CD4-positive, alpha-beta T cell treated with Interferon gamma for 1 hour (primary cell): ENCODE data around the gene VWA8.
"Not testable (repeated sequence)": the region's sequence is repeated elsewhere in the genome, so short reads cannot be mapped to it uniquely, and the experiment has no call there.

ENCODE experiments used
- DNase-seq: peaks from one replicate; pipeline ENCODE4 v3.0.0-alpha.2; 2020

The VWA8 gene

DNA sequence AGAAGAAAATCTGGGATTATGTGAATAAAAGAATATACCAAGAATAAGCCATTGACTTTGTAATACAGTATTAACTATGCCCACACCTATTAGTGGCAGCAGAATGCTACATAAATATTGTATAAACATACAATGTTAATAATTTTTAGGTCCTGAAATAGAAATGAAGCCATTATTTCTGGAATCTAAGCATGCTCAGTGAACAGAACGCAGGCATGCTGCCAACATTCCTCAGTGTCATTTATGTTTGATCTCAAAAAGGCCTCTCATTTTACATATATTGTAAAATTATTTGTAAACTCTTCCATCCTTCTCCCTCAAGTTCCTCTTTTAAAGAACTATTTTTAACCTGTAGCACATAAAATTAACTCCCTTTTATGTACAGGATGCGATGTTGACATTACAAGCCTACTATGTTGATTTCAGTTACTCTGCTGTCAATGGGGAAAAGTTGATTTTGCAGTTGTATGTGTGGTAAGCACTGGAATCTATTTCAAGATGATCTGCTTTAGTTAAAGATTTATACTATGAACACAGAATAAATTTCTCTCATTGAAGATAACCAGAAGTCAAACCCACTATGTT lies 118.8 kb downstream of the VWA8 start:
- no peak for DNase-seq

DNA sequence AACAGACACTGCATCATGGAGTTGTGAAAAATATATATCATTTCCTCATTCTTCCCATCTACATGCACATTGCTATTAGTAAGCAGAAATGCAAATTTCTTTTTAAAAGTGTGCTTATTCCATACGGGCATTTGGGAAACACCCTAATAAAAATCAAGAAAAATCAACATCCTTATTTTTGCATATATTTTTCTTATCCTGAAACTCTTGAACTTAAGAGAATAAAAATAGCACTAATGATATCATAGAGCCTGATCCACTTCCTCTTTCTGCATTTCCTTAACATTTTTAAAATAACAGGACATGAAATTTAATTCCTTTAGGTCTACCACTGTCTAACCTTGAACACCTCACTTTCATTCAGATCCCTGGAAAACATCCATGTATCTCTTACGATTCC lies 123.3 kb downstream of the VWA8 start:
- DNase-seq, result no peak

- no peak for DNase-seq
Measured at GRCh38 chr13:41835871-41836270, 125.0 kb downstream of the VWA8 start.

- DNase-seq, result not testable (repeated sequence)
Measured at GRCh38 chr13:41834697-41835096, 126.2 kb downstream of the VWA8 start.

- no peak for DNase-seq
Measured at GRCh38 chr13:41833831-41834230, 127.1 kb downstream of the VWA8 start.

GRCh38 chr13:41833201-41833600 lies 127.7 kb downstream of the VWA8 start:
- DNase-seq, result no peak

GRCh38 chr13:41827507-41828213 lies 133.2 kb downstream of the VWA8 start:
- DNase-seq, result no peak

GRCh38 chr13:41825691-41826090 lies 135.2 kb downstream of the VWA8 start:
- no peak for DNase-seq

DNA sequence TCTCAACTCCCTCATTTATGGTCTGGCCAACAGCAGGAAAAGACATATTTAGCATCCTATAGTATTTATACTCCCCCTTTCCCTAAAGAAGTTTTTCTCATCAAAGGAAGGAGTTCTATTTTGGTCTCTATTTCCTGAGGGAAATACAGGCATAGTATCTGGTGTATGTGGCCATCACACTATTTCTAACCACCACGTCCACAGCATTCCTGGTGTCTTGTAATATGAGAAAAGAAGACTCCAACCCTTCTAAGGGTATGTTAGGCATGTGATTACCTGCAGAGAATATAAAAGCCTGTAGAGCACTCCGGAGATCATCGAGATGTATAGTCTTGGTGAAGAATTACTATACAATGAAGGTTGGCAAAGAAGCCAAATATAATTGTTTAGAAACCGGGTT lies 137.4 kb downstream of the VWA8 start:
- no peak for DNase-seq

- no peak for DNase-seq
Measured at GRCh38 chr13:41822560-41822959, 138.3 kb downstream of the VWA8 start.

GRCh38 chr13:41821238-41821594 lies 139.7 kb downstream of the VWA8 start:
- no peak for DNase-seq

GRCh38 chr13:41820581-41821237 lies 140.2 kb downstream of the VWA8 start:
- no peak for DNase-seq

GRCh38 chr13:41816057-41816456 lies 144.9 kb downstream of the VWA8 start:
- no peak for DNase-seq

GRCh38 chr13:41813426-41813825 lies 147.5 kb downstream of the VWA8 start:
- no peak for DNase-seq

GRCh38 chr13:41812851-41813250 lies 148.1 kb downstream of the VWA8 start:
- no peak for DNase-seq

DNA sequence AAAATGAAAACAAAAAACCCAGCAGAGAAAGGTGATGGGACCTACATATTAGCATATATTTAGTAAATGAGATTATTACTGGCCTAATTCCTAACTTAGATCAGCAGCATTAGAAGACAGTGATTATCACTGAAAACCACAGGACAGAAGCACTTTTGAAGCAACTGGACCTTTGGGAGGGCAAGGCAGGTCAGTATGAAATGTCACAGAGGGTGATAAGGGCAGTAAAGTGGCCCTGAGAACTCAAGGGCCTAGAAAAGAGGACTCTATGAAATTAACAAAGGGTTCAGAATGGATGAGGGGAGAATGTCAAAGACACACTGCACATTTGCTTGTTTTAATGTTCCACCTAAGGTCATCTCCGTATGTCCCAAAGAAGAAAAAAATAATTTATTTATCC lies 148.7 kb downstream of the VWA8 start:
- DNase-seq, result no peak

DNA sequence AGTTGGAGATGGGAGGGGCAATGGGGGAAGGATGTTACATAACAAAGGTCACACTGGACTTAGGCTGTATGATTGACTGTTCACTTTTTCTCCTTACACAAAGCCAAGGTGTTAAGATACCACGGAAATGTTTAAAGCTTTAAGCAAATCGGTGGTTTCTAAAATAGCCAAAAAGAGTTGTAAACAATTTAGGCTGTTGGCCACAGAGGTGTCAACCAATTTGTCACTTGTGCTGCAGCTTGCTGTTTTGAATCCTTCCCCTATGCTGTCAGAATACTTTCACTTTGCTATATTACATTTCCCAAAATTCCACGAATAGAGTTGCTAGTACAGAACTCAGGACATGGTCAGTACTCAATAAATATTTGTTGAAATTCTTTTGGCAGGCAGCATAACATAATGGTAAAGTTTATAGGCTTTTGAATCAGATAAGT lies 149.3 kb downstream of the VWA8 start:
- DNase-seq, result no peak

DNA sequence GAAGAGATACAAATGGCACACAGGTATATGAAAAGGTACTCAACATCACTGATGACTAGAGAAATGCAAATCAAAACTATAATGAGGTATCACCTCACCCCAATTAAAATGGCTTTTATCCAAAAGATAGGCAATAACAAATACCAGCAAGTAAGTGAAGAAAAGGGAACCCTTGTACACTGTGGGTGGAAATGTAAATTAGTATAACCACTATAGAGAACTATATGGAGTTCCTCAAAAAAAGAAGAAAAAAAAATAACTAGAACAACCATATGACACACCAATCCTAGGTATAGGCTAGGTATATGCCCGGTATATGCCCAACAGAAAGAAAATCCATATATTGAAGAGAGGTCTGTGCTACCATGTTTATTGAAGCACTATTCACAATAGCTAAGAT lies 150.9 kb downstream of the VWA8 start:
- no peak for DNase-seq

DNA sequence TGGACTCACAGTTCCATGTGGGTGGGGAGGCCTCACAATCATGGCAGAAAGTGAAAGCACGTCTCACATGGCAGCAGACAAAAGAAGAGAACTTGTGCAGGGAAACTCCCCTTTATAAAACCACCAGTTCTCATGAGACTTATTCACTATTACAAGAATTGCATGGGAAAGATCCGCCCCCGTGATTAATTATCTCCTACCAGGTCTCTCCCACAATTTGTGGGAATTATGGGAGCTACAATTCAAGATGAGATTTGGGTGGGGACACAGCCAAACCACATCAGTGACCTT lies 157.5 kb downstream of the VWA8 start:
- not testable (repeated sequence) for DNase-seq

- DNase-seq, result no peak
Measured at GRCh38 chr13:41802684-41803444, 158.0 kb downstream of the VWA8 start.

DNA sequence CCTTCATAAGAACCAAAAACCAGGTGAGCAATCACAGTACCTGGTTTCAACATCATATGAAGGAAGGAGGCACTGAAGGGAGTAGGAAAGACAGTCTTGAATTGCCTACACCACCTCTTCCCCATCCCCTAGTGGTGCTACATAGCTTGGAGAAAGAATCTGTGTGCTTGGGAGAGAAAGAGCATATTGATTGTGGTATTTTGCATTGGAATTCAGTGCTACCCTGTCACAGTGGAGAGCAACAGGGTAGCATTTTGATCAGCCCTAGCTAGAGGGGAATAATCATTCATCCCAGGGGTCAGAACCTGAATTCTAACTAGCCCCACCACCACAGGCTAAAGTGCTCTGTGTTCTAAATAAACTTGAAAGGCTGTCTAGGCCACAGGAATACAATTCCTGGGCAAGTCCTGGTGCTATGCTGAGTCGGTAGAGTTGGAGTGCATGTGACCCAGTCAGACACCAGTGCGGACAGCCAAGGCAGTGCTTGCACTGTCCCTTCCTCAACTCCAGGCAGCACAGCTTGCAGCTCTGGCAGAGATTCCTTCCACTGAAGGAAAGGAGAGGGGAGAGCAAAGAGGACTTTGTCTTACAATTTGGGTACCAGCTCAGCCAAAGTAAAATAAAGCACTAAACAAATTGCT lies 158.7 kb downstream of the VWA8 start:
- DNase-seq, result no peak

- DNase-seq, result no peak
Measured at GRCh38 chr13:41791056-41791455, 169.9 kb downstream of the VWA8 start.

- DNase-seq, result no peak
Measured at GRCh38 chr13:41788552-41788951, 172.4 kb downstream of the VWA8 start.
